Fibroblast of pulmonary artery (primary cell): ENCODE measurements around the gene THOC6.
A peak's percentile ranks its signal among the peaks of the same experiment; 100 is the strongest.

Experiments used
- DNase-seq: peaks from one replicate; pipeline ENCODE4 v3.0.0-alpha.2; 2010; ENCODE audit warnings: low read depth
- H3K4me3 ChIP-seq: replicated peaks from 2 replicates; pipeline ENCODE4 v1.5.1; 2011; ENCODE audit warnings: low read depth, mild to moderate bottlenecking, control low read depth, low read length, moderate library complexity
- TF ChIP-seq, protein P1 (sequence below): IDR thresholded peaks from 2 replicates; pipeline ENCODE4 v1.5.1; 2011; ENCODE audit warnings: mild to moderate bottlenecking, control low read depth, low read length, inconsistent platforms; ENCODE audit errors: missing control alignments

THOC6 gene

GRCh38 chr16:3056336-3057180 lies 32.7 kb downstream of the THOC6 start:
- H3K4me3 ChIP-seq, result no peak overlapping the region
- TF ChIP-seq, protein P1, sequence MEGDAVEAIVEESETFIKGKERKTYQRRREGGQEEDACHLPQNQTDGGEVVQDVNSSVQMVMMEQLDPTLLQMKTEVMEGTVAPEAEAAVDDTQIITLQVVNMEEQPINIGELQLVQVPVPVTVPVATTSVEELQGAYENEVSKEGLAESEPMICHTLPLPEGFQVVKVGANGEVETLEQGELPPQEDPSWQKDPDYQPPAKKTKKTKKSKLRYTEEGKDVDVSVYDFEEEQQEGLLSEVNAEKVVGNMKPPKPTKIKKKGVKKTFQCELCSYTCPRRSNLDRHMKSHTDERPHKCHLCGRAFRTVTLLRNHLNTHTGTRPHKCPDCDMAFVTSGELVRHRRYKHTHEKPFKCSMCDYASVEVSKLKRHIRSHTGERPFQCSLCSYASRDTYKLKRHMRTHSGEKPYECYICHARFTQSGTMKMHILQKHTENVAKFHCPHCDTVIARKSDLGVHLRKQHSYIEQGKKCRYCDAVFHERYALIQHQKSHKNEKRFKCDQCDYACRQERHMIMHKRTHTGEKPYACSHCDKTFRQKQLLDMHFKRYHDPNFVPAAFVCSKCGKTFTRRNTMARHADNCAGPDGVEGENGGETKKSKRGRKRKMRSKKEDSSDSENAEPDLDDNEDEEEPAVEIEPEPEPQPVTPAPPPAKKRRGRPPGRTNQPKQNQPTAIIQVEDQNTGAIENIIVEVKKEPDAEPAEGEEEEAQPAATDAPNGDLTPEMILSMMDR, result no peak
- no peak for DNase-seq

DNA sequence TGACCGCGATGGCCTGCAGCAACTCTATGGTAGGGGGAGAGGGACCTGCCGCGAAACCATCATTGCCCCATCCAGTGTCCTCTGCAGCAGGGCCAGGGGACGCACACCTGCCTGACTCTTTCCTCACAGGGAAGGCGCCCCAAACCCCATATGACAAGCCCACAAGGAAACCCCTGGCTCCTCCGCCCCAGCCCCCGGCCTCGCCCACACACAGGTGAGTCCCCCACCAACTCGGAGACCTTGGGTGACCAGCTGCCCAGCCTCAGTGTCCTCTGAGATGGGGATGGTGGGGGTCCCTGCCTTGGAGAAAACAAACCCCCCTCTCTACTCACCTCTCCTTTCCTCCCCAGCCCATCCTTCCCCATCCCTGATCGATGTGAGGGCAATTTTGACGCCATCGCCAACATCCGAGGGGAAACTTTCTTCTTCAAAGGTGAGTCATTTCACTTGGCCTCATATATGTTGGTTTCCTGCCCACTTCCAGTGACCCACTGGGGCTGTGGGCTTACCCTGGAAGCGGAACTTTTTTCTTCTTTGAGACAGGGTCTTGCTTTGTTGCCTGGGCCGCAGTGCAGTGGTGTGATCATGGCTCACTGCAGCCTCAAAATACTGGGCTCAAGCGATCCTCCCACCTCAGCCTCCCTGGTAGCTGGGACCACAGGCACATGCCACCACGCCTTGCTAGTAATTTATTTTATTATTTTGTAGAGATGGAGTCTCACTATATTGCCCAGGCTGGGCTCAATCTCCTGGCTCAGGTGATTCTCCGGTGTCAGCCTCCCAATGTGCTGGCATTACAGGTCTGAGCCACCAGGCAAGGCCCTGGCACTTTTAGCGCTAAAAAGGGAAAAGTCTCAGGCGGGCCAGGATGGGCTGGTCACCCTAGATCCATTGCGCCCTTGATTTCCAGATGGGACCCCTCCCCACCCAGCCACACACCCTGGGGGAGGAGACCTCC lies 33.6 kb downstream of the THOC6 start:
- no peak for DNase-seq
- peak overlapping the region; percentile 7 for H3K4me3 ChIP-seq
- TF ChIP-seq, protein P1, result no peak

DNA sequence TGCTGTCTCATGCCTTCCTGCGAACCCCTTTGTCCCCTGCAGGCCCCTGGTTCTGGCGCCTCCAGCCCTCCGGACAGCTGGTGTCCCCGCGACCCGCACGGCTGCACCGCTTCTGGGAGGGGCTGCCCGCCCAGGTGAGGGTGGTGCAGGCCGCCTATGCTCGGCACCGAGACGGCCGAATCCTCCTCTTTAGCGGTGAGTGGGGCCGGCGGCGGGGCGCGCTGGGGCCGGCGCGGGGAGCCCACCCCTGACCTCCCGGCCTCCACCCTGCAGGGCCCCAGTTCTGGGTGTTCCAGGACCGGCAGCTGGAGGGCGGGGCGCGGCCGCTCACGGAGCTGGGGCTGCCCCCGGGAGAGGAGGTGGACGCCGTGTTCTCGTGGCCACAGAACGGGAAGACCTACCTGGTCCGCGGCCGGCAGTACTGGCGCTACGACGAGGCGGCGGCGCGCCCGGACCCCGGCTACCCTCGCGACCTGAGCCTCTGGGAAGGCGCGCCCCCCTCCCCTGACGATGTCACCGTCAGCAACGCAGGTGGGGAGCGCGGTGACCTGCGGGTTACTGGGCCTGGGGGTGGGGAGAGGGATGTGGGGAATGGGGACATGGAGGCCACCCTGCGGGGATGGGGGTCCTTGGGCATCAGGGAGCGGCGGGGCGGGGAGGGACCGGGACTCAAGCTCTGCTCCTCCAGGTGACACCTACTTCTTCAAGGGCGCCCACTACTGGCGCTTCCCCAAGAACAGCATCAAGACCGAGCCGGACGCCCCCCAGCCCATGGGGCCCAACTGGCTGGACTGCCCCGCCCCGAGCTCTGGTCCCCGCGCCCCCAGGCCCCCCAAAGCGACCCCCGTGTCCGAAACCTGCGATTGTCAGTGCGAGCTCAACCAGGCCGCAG lies 34.5 kb downstream of the THOC6 start:
- DNase-seq, result peak; percentile 23
- peak overlapping the region; percentile 77 for H3K4me3 ChIP-seq
- TF ChIP-seq, protein P1, result no peak

DNA sequence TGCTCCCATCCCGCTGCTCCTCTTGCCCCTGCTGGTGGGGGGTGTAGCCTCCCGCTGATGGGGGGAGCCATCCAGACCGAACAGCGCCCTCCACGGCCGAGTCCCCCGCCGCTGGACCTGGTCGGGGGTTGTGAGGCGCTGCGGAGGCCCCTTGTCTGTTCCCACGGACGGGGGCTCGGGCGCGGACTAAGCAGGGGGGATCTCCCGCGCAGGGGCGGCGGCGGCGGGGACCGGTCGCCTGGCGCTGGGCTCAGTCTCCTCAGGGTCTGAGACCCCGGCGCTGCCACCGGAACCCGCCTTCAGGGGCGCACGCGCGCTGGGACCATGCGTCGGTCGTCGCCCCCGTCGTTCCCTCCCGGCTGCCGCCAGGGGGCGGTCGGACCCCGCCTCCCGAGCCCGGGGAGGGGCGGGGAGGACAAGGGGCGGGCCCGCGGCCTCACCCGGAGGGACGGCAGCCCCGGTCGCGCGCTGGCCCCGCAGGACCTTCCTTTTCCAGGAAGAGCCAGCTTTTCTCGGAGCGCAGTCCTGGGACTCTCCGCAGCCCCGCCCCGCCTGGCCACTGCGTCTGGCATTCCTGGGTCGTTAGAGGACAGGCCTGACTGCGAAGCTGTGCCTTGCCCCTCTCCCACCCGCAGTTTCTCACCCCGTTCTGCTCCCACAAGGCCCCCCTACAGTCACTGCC lies 35.3 kb downstream of the THOC6 start:
- peak overlapping the region; percentile 77 for H3K4me3 ChIP-seq
- TF ChIP-seq, protein P1, result peak; percentile 37
- DNase-seq, result peak; percentile 86

DNA sequence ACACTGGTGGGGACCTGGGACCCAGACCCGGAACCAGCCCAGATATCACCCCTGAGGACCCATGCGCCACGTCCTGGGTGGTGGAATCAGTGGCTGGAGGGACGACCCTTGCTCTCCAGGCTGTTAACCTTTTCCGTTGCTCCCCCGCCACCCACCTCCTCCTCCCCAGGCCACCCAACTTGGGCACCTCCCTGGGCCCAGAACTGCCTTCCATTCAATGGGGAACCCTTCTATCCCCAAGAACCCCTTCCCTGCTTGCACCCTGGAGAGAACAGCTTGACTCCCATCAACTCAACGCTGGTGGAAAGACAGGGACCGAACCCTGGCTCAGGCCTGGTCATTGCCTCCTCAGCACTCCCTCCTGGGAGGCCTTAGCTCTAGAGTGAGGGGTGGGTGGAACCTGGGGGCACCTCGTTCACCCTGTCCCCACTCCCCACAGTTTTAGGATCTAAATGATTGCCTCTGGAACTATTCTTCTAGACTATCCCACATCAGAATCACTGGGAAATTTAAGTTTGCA lies 35.9 kb downstream of the THOC6 start:
- DNase-seq, result no peak
- H3K4me3 ChIP-seq, result peak overlapping the region; percentile 29
- TF ChIP-seq, protein P1, result no peak
